Central memory CD4-positive, alpha-beta T cell (primary cell): ENCODE results near the gene ALS2CL.

ENCODE experiments used
- DNase-seq: peaks from one replicate; pipeline ENCODE4 v3.0.0; 2022

Gene ALS2CL

DNA sequence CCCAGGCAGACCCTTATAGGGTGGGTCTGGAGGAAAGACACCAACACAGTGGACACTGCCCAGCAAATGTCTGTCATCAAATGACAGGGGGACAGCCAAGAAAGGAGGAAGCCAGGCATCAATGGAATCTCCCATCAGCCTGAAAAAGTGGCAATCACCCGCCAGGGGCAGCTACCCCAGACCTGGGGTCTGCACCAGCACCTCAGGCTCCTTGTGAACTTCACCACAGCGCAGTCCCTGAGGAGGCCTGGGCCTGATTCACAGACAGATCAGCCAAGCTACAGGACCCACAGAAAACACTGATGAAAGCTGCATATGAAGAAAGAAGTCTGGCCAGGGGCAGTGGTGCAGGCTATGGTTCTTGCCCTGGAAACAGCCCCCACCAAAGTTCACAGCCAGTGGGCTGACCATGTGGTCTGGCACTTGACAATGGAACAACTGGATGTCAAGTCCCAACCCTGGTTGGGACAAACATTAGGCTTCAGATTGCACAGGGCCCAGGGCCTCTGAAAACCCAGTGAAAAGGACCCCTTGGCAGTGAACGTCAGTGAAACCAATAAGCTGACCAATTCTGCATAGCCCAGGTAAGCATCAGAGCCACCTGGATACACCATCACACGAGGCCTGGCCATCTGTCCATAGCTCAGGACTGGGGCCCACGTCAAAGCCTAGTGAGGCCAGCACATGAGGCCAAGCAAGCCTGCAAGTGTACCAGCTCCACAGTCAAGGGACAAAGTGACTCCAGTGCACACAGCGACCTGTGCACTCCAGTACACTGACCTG lies 29.1 kb downstream of the ALS2CL start:
- DNase-seq: no peak

DNA sequence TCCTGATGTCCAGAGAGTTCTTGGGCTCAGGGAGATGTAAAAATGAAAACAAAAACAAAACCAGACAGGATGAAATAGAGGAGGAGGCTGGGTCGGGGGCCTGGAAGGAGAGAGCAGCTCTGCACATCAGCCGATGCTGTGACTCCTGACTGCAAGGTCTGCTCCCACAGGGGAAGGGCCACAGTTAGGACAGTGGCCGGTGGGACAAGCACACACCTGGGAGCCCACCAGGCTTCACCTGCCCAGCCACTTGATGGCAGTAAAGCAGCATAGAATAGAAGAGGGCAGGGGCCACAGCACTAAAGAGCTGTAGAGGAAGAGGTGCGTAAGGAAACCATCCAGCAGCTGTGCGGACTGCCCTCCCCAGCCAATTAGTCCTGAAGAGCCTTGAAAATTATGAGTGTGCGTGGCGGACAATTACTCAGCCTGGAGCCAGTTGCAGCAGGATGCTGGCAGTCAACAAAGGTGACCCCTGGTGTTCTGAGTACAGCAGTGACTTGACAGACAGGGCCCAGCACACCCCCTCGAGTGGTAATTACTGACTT lies 29.8 kb downstream of the ALS2CL start:
- DNase-seq: peak; percentile 7

DNA sequence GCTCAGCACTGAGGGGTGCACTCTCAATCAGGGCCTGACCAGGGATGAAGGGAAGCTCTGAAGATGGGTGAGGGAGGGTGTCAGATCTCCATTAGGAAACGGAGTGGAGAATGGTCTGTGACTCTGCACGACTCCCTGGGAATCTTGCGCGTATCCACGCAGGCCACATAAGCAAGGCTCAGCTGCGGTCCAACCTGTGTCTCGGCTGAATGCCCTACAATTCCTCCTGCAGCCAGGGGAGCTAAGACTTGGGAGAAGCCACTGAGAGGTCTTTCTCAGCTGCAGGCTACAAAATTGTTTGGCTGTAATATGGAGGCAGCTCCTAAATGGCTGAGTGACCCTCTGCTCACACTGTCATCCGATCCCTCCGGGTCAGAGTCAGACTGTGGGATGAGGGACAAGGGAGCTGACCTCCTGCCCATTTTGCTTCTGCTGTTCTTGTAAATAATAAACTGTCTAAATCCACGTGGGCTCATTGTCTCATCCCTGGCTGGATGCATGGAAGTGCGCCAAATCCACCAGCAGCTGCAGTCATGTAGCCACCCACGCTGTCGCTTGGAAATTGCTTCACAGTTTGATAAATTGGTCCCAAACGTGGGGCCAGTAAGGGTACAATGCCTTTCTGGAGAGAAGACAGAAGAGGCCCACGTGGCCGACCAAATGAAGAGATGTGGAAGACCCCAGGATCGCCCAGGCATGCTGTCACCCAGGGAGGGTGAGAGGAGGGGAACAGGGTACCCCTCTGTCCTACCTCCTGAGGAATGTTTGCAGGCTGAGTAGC lies 30.5 kb downstream of the ALS2CL start:
- DNase-seq: no peak

DNA sequence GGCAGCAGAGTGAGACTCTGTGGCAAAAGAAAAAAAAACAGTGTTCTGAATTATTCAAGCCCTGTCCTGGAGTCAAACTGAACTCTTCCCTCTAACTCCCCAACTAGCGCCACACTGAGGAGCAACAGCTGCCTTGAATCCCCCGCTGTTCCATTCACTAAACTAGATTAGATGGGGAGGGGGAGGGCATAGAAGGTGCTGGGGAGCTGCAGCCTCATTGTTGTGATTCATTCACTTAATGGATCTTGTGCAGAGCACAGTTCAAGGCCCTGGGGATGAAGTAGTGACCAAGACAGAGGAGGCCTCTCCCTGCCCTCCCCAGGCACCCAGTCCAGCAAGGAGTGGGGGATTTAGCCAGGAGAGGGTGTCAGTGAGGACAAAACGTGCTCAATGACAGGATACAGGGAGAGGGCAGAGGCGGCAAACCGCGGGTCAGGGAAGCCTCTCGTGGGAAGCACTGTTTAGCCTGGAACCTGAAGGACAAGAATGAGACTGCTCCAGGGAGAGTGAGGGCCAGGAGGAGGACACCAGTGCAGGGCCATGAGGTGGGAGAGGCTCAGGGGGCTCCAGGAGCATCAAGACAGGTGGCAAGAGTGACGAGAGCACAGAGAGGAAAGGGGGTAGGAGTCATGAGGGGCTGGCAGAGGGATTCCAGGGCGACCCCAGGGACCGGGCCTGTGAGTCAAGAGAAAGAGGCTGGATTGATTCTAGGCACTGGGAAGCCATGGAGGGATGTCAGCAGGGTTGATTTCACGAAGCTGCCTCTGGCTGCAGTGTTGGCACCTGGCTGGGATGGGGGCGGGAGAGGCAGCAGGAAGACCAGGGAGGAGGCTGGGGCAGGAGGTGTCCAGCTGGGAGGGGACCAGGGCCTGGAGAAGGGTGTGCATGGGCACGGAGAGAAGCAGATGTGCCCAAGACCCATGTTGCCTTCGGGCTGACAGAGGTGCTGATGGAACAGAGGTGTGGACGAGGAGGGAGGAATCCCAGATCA lies 31.4 kb downstream of the ALS2CL start:
- no peak for DNase-seq

DNA sequence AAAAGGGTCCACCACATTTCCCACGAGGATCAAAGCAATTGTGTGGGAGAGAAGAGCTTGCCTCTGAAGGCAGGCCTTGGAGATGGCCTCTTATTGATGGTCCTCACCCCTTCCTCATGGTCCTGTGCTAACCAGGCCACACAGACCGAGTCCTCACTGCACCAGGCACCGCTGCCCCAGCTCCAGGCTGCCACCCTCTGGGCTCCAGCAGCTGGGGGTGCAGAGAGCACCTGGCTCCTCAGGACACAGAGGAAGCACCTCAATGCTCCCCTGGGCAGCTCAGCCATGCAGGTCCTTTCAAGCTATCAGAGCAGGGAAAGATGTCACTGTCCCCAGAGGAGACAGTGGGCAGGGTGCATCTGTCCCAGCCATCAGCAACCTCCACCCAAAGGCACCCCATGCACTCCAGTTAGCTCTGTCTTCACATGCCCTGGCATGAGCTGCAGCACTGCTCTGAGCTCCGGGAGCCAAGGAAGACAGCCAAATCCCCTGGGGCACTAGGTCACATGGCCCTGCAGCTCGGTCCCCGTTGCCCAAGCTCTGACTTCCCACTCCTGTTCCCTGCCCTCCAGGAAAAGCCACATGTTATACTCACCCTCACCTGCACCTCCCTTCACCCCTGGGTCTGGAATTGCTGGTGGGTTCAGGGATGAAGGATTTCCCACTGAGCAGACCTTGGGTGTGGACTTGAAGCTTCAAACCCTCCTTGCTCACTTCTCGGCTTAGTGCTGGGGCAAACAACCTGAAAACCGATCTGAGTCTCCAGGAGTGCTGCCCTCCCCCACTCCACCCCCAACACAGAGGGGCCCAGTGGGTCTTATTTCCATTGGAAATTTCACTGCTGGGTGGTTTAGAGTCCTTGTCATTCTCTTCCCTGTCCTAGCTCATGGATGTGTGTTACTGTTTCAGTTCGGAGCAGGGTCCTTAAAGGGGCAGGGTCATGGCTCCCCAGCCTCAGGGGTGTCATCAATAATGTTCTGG lies 32.6 kb downstream of the ALS2CL start:
- no peak for DNase-seq

DNA sequence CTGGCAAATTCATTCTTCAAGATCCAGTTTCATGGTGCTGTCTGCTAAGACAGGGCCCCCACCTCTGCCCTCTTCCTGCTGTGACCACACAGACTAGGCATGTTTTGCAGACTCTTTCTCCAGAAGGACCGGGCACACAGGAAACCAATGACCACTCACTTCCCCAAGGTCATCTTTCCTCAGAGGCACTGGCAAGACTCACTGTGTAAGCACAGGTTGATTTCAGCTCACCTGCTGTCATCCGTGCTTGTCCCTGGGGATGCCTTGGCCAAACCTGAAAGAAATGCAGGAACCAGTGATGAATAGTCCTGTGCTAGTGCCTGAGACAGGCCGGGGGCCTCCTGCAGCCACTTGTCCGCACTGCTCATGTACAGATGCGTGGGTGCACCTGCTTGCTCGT lies 33.5 kb downstream of the ALS2CL start:
- no peak for DNase-seq

DNA sequence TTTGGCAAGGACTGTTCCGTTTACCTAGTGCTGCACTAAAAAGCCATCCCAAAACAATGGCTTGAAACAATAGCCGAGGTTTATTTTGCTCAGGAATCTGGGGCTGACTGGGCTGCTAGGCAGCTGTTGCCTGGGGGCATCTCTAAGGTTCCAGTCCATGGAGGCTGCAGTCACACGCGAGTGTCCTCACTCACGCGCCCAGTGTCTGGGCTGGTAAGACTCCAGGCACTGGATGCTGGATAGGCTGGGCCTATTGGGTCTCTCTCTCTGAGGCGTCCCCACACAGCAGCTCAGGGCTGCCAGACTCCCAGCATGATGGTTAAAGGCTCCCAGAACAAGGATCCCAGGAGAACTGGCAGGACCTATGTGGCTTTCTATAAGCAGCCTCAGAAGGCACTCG lies 34.2 kb downstream of the ALS2CL start:
- DNase-seq: no peak

DNA sequence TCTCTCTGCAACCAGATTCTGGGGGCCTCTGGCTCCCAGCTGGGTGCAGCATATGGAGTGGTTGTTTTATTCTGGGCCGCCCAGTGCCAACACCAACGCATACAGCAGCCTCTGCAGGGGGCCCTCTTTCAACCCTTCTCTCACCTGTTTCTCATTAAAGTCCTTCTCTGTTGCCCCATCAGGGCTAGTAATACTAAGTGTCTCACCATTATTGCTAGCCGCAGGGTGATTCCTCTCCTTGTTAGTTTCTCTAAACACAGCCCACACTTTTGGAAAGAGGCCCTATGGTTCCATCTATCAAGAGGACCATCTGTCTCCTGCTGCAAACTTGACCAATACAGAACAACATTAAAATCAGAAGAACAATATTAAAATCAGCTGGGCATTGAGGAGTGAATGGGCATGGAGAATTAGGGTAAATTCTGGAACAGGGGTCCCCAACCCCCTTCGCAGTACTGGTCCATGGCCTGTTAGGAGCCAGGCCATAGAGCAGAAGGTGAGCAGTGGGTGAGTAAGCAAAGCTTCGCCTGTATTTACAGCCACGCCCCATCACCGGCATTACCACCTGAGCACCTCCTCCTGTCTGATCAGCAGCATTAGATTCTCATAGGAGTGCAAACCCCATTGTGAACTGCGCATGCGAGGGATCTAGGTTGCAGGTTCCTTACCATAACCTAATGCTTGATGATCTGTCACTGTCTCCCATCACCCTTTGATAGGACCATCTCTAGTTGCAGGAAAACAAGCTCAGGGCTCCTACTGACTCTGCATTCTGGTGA lies 36.5 kb downstream of the ALS2CL start:
- DNase-seq: no peak

DNA sequence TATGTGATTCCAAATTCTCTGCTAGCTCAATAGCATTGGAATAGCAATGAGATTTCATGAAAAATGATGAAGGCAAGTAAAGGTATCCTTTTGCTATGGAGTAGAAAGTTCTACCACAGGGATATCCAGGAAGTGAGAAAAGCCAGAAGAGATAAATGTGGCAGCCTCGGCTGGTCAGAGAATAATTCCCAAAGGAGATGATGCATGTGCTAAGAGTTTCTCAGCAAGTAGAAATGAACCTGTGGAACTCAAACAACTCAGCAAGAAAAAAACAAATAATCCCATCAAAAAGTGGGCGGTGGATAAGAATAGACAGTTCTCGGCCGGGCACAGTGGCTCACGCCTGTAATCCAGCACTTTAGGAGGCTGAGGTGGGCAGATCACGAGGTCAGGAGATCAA lies 38.2 kb downstream of the ALS2CL start:
- no peak for DNase-seq

DNA sequence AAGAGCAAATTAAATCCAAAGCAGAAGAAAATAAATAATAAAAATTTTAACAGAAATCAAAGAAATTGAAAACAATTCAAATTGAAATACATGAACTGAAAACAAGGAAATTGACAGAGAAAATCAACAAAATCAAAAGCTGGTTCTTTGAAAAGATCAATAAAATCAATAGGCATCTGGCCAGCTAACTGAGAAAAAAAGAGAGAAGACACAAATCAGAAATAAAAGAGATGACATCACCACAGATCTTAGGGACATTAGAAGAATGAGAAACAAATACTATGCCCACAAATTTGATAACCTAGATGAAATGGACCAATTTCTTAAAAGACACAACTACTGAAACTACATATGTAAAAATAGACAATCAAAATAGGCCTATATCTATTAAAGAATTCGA lies 42.4 kb downstream of the ALS2CL start:
- DNase-seq: no peak

DNA sequence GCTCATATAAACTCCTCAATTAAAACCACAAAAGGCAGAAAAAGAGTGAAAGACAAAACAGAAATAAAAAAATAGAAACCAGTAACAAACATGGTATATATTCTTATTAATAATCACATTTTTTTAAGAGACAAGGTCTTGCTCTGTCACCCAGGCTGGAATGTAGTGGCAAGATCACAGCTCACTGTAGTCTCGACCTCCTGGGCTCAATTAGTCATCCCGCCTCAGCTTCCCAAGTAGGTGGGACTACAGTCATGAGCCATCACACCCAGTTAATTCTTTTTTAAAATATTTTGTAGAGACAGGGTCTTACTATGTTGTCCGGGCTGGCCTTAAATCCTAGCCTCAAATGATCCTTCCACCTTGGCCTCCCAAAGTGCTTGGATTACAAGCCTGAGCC lies 44.0 kb downstream of the ALS2CL start:
- DNase-seq: no peak

DNA sequence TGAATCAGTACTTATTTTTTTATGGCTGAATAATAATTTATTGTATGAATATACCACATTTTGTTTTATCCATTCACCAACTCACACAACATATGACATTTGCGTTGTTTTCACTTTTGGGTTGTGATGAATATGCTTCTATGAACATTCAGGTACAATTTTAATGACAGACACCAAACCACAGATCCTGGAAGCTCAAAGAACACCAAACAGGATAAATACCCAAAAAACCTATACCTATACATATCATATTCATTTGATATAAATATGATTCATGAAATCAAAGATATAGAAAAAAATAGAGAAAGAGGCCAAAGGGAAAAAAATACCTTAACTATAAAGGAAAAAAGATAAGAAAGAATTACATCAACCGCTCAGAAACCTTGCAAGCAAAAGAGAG lies 45.4 kb downstream of the ALS2CL start:
- DNase-seq: no peak

DNA sequence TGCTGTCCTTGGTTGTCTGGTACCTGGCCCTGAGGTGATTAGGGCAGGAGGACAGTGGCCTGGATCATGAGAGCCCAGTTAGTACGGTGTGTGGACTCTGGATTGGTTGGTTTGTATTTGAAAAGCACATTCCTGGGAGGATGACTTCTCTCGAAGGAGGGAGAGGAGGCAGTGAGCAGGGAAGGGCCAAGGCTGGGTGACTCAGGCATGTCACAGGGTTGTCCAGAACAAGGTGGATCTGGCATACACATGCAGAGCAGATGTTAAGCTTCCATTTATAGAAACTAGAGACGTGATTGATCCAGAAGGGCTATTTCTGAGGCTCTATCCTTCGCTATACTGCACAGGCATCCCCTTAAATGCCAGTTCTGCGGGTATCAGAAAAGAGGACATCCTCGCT lies 46.8 kb downstream of the ALS2CL start:
- DNase-seq: no peak

DNA sequence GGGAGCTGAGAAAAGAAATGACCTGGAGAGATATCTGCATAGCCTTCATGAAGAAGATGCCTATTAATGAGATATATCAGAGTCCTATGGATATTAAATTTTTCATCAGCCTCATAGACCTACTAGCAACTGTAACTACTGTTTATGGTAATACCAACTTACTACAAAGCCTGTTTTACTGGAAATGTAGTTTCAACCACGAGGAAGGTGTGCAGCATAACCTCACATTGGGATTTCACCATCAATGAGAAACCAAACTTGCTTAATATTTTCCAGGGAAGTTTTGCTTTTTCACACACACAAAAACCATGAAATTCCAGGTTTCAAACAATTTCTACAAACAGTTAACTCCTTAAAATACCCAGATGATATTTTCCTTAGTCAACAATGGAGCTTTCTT lies 49.8 kb downstream of the ALS2CL start:
- no peak for DNase-seq

DNA sequence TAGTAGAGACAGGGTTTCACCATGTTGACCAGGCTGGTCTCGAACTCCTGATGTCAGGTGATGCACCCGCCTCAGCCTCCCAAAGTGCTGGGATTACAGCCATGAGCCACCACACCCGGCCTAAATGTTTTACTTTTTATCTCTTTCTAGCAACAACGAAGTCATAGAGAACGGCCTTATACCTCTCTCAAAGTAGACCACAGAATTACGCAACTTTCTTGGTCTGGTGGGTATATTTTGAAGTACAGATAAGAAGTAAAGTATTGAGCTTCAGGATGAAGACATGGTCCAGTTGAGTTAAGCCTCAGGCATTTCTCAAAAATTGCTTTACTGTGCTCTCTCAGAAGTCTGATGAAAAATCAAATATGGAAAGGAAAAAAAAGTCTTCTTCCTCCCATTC lies 50.5 kb downstream of the ALS2CL start:
- no peak for DNase-seq

DNA sequence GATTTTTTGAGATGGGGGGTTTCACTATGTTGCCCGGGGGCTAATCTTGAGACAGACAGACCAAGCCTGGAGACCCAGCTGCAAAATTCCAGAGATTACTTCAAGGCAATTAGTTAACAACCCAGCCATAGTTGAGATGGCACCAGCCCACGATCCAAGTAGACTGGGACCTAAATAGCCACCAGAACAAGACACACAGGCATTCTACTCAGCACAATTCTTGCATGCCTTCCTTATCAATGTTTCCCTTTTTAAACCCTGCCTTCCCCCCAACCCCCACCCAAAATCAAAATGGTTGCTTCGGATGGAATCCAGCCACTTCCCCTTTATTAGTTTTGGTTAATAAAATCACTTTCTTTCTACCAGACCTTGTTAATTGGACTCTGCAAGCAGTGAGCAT lies 52.6 kb downstream of the ALS2CL start:
- DNase-seq: no peak

DNA sequence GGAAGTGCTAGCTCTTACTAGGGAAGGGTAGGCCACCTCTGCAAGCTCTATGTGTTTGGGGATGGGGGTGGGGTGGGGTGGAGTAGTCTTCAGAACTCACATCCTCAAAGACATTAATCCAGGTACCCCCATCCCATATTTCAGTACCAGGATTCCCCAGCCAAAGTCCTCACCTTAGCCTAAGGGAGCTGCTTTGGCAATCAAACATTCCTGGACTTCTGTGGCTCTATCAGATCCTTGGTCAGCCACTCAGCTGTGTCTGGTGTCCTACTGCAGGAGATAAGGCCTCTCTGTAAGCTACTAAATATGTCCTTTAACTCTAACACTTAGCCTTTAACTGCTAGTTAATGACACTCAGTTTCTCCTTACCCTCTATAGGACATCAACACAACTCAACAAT lies 54.3 kb downstream of the ALS2CL start:
- DNase-seq: no peak

DNA sequence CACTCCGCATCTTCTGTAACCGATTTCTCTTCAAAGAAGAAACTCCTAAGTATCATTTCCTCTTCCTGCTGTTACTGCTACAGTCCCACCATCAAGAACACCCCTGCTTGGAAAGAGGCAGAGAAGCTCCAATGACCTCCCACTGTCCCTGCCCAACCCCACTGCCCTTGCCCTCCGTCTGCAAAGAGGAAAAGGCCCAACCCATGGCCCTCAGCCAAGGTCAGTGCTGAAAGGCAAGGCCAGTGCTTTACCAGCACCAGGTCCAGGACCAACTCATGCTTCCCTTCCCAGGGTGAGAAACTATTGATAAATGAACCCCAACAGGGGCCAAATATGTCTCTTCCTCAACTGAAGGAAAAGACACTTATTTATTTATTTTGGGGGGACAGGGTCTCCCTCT lies 58.6 kb downstream of the ALS2CL start:
- no peak for DNase-seq

DNA sequence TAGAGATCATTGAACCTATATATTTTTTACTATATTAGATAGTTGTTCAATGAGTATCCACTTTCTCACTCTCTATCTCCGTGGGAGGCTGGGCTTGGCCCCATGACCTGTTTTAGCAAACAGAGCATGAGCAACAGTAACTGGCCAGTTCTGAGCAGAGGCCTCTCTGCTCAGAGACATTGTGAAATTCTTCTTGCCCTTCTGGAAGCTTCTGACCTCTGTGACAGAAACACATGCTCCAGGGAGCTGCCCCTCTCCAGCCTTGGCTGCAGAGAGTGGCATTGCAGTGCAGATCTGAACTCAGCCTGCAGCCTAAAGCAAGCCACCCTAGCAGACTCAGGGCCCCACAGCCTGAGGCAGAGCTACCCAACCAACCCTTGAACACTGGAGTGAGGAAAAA lies 60.7 kb downstream of the ALS2CL start:
- DNase-seq: no peak
